HG02798 (cell line): ENCODE data around the gene FARP1.
"Not testable (repeated sequence)": the region's sequence is repeated elsewhere in the genome, so short reads cannot be mapped to it uniquely, and the experiment has no call there.

Source experiments
- ATAC-seq: cut with Tn5 transposase; IDR thresholded peaks from one replicate; pipeline ENCODE4 v1.9.1; 2021; ENCODE audit warnings: mild to moderate bottlenecking; ENCODE audit not compliant: unreplicated experiment, poor library complexity

Gene FARP1

GRCh38 chr13:98405107-98405571, 262.2 kb downstream of the FARP1 start:
- no peak for ATAC-seq

DNA sequence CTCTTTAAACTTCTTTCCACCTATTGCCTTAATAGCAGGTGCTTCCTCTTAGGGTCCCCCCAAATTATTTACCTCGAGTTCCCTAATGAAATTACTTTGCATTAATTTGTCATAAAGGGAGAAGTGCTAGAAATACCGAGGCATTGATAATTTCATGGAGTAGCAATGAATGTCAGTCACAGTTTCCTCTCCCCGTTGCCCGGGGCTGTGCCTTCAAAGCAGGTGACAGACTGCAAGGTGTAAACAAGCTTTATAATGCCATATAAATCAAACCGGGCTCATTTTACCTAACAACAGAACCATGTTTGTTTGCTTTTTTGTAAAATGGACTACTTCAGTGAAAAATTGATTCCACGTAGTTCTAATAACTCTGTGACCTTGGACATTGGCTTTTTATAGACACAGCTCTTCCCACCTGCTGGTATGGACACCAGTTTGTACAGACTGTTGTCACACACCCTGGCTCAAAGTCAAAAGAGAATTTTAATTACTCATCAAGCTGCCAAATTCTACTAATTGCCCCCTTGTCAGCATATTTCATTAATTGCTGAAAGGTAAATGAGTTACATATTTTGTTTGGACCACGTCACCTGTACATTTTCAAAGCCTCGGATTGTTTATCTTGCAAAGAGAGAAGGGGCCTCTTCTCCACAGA, 262.9 kb downstream of the FARP1 start:
- no peak for ATAC-seq

DNA sequence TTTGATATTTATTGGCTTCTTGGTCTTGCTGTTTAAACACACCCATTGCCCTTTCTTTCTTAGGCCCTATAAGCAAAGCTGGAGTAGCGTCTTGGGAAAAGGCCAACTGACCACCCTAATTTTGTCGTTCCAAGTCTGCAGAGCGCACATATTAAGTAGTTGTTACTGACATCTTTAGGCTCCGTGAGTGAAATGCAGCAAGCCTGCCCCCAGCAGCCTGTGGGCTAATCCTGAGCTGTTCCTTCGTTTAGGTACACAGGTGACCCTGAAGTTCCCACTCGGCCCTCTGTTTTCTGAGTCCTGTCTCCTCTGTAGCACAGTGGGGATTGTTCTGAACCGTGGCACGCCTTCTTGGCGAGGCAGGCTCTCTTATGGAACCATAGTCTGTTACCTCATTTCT, 263.5 kb downstream of the FARP1 start:
- no peak for ATAC-seq

DNA sequence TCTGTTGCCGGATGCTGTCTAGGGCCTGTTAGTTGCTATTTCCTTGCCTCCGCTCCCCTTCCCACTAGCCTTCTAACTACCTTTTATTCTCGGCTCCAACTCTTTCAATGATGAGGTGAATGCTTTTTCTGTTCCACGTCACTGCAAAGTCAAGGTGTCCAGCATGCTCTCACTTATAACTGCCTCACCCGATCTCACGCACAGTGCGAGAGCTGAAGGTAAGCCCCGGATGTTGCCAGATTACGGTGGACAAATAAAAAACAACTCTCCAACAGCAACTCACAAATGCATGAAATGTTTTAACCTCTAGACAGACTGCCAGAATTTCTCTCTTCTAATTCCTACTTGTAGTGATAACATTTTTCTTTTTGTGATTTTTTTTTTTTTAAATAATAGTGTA, 264.1 kb downstream of the FARP1 start:
- ATAC-seq: no peak

GRCh38 chr13:98407575-98407974, 264.7 kb downstream of the FARP1 start:
- ATAC-seq: no peak

DNA sequence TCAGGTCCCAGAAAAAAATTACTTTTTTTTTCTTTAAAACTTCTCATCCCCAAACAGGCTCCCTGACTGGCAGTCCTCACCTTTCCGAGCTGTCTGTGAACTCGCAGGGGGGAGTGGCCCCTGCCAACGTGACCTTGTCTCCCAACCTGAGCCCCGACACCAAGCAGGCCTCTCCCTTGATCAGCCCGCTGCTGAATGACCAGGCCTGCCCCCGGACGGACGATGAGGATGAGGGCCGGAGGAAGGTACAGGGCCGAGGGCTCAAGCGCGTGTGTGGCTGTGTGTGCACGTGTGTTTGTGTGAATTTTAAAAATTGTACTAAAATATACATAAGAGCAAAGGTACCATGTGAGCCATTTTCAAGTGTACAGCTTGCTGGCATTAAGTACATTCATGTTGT, 266.4 kb downstream of the FARP1 start:
- no peak for ATAC-seq

DNA sequence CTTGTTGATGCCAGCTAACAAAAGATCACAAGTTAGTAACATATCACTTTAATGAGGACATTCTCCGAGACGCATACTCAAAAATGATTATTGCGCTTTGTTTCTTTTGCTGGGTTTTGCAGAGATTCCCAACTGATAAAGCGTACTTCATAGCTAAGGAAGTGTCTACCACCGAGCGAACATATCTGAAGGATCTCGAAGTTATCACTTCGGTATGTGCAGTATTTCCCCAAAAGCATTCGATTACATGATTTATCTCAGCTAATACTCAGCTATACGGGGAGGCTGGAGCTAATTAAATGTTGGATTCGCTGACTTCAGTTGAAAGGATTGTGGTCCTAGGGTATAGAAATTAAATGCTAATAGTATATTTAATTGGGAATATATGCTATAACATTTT, 267.7 kb downstream of the FARP1 start:
- no peak for ATAC-seq

DNA sequence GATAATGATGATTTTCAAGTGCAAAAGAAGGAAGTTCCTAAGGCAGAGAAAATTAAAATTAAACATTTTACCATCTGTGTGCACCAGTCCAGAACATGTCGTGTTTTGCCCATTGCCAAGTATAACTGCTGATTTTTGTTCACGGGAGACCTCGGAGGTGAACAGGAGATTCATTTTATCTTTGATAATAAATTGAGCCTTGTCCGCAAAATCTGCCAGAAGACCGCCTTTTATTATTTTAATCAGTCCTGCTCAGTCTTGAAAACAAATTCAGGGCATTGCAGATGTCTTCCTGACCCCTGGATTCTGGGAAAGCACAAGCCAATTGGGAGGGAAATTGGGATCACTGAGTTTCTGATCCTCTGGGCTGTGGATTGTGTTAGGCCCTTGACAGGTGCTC, 268.1 kb downstream of the FARP1 start:
- ATAC-seq: no peak

- ATAC-seq: no peak
These were observed 268.8 kb downstream of the FARP1 start for GRCh38 chr13:98411617-98412265.

GRCh38 chr13:98413278-98413677, 270.4 kb downstream of the FARP1 start:
- ATAC-seq: not testable (repeated sequence)

- no peak for ATAC-seq
These were observed 270.9 kb downstream of the FARP1 start for GRCh38 chr13:98413796-98414195.

DNA sequence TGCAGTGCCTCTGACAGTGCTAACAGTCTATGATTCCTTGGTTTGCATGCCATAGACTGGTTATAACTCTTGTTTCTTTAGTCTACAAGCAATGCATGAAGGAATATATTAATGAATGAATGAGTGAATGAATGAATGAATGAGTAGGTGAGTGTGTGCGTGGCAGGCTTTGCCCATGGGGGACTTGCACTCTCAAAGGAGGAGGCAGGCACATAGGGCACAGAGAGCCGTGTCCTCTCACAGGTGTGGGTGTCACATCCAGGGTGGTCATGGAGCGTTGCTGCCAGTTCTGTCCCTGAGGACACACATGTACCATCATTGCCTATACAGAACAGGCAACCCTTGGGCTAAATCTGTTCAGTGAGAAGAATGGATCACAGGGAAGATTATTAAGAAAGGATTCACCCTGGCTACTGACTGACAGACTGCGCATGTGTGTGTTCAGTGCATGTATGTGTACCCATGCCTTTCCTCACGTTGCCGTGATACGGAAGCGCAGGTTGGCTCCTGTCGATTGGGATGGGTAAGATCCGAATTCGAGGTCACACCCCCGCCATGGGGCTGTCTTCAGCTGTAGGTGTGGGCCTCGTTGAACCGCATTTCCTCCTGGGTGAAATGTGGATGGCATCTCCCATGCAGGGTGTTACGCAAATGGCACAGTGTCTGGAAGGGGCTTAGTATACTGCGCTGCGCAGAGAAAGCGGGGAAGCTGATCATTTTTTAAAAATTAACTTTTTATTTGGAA, 272.6 kb downstream of the FARP1 start:
- no peak for ATAC-seq

DNA sequence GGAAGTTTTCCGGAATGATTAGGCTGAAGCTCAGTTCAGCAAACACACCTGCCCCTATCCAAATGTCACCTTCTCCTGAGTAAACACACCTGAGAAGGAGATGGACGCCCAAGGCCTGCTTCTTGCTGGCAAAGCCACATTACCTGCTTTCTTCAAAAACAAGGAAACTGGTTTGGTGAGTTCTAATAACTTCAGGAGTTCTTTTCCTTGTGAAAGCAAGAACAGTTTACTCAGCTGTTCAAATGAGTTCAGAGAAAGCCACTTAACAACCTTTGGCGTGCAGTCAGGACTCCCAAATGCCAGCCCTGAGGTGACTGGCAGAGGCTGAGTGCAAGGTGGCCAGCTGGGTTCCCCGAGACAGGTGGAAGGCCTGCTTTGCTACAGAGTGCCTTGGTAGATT, 273.5 kb downstream of the FARP1 start:
- no peak for ATAC-seq

DNA sequence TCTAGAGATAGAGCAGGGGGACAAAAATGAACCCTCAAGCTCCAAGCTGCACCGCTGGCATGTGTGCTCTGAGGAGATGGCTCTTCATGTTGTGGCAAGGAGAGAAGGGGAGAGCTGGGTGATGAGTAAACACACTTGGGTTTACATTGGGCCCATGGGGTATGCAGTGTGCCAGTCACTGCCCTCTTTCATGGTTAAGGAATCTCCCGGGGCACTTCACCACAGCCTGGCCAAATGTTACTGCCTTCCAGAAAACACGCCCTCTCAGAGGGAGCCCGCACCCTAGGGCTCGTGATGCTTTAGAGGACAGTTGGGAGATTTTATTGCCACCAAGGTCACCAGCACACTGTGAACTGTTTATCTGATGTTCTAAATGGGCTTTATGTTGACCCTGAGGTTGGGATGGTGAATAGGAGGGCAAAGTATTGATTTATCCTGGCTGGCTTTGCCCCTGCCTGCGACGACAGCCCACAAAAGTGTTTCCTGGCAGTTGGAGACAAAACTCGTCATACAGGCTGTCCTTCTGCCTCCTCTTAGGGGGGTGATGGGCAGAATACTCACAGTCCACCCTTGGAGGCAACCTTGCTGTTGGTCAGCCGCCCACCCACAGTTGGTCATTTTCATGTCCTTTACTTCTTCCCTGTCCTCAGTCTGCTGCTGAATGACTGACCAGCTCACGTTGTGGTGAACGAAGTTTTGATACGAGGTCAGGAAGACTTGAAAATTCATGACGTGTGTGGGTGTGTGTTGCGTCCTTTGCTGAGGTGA, 277.1 kb downstream of the FARP1 start:
- no peak for ATAC-seq

GRCh38 chr13:98420554-98421175, 277.8 kb downstream of the FARP1 start:
- no peak for ATAC-seq

DNA sequence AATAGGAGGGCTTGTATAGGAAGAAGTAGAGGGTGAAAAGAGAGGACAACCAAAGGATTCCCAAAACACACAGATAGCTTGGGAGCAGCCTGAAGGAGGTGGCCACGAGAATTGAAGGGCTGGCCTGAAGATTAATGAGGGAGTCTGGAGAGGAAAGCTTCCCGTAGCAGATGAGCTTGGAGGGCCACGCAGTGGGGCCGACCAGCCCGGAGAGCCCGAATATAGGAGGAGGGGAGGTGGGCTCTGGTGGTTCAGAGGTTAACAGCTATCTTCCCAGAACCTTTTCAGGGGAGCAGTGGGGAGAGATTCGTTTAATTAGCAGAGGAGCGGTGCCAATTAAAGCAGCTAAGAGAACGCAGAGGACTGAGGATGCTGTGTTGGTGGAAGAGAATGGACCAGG, 279.2 kb downstream of the FARP1 start:
- no peak for ATAC-seq

- no peak for ATAC-seq
These were observed 280.5 kb downstream of the FARP1 start for GRCh38 chr13:98423417-98423816.

GRCh38 chr13:98427331-98427995, 284.6 kb downstream of the FARP1 start:
- no peak for ATAC-seq

- ATAC-seq: no peak
These were observed 285.5 kb downstream of the FARP1 start for GRCh38 chr13:98428256-98428966.
